ENCODE results near the gene ELMOD1. TPM values are rescaled to one million over a fixed set of nuclear protein-coding genes. Genes with fewer than 3 reads are reported as not detected.
"Not testable (repeated sequence)": the region's sequence is repeated elsewhere in the genome, so short reads cannot be mapped to it uniquely, and the experiment has no call there.

The ELMOD1 gene
- total RNA-seq, 2 experiments from 2014 or later = not detected

DNA sequence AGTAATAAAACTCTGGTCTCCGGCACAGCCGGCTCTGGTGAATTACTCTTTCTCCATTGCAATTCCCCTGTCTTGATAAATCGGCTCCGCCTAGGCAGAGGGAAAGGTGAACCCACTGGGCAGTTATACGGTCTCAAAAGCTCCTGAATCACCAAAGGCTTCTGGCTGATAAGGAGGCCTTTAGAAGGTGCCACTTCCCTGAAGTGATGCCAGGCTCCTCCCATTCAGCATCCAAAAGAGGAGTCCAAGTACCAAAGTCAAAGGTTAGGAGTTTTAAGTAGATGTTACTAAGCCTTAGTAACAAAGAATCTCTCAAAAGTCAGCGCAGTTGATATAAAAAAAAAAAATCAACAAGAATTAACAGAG, 13.6 kb upstream of the ELMOD1 start:
- DNase-seq (ENCODE audit: low spot score) = no peak
- no peak for TF ChIP-seq EZH2phosphoT487 (IDR thresholded peaks at IDR 0.05; ENCODE audit: borderline replicate concordance, low read depth, low read length)
- TF ChIP-seq, protein P1, sequence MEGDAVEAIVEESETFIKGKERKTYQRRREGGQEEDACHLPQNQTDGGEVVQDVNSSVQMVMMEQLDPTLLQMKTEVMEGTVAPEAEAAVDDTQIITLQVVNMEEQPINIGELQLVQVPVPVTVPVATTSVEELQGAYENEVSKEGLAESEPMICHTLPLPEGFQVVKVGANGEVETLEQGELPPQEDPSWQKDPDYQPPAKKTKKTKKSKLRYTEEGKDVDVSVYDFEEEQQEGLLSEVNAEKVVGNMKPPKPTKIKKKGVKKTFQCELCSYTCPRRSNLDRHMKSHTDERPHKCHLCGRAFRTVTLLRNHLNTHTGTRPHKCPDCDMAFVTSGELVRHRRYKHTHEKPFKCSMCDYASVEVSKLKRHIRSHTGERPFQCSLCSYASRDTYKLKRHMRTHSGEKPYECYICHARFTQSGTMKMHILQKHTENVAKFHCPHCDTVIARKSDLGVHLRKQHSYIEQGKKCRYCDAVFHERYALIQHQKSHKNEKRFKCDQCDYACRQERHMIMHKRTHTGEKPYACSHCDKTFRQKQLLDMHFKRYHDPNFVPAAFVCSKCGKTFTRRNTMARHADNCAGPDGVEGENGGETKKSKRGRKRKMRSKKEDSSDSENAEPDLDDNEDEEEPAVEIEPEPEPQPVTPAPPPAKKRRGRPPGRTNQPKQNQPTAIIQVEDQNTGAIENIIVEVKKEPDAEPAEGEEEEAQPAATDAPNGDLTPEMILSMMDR (conservative IDR thresholded peaks at IDR 0.05; ENCODE audit: low read length) = no peak
- CTCF ChIA-PET (ENCODE audit: unreplicated experiment) = no interaction called here
- H3K4me2 ChIP-seq (ENCODE audit: low read length) = no peak overlapping the region
- H2AFZ ChIP-seq (ENCODE audit: low read length) = no peak overlapping the region
- no peaks in the 10 kb centered on the region for H3K4me1 ChIP-seq (ENCODE audit: insufficient read depth, low read length, poor library complexity, severe bottlenecking)
- no peak overlapping the region for H3K27ac ChIP-seq (ENCODE audit: low read depth, low read length, poor library complexity, severe bottlenecking)
- H3K79me2 ChIP-seq (ENCODE audit: insufficient read depth, low read depth, low read length) = no peaks in the 10 kb centered on the region
- no peaks in the 10 kb centered on the region for H3K9me2 ChIP-seq (ENCODE audit: insufficient read depth, low read length)
- H4K20me1 ChIP-seq (ENCODE audit: insufficient read depth, low read length) = no peaks in the 10 kb centered on the region
- H3K36me3 ChIP-seq (ENCODE audit: insufficient read depth, low read length) = no peaks in the 10 kb centered on the region
- intact Hi-C loops (cut with micrococcal nuclease; ENCODE audit: unreplicated experiment) = no loop called here
- POLR2A ChIA-PET = interaction anchor here (1.0 kb wide), 1 partner anchor 112 kb away, joined by 3 read pairs; no protein-coding TSS in a partner anchor
- H3K9me3 ChIP-seq (ENCODE audit: low read length) = no peaks in the 10 kb centered on the region
- no peak overlapping the region for H3K4me3 ChIP-seq (ENCODE audit: low read depth, low read length, poor library complexity, severe bottlenecking)
- BruUV-seq (replicated peaks) = no TSS peak

DNA sequence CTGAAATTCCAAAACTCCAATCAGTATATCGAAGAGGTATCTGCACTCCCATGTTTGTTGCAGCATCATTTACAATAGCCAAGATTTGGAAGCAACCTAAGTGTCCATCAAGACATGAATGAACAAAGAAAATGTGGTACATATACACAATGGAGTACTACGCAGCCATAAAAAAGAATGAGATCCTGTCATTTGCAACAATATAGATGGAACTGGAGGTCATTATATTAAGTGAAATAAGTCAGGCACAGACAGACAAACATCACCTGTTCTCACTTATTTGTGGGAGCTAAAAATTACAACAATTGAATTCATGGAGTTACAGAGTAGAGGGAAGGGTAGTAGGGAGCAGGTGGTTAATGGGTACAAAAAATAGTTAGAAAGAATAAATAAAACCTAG, 11.8 kb upstream of the ELMOD1 start:
- intact Hi-C loops (cut with micrococcal nuclease; ENCODE audit: unreplicated experiment); CTCF ChIA-PET (ENCODE audit: unreplicated experiment); POLR2A ChIA-PET; H3K4me3 ChIP-seq (ENCODE audit: low read depth, low read length, poor library complexity, severe bottlenecking); H3K27ac ChIP-seq (ENCODE audit: low read depth, low read length, poor library complexity, severe bottlenecking); H3K4me2 ChIP-seq (ENCODE audit: low read length); BruUV-seq (replicated peaks); H4K20me1 ChIP-seq (ENCODE audit: insufficient read depth, low read length); H2AFZ ChIP-seq (ENCODE audit: low read length); H3K9me3 ChIP-seq (ENCODE audit: low read length); H3K36me3 ChIP-seq (ENCODE audit: insufficient read depth, low read length); H3K9me2 ChIP-seq (ENCODE audit: insufficient read depth, low read length); DNase-seq (ENCODE audit: low spot score); H3K79me2 ChIP-seq (ENCODE audit: insufficient read depth, low read depth, low read length); H3K4me1 ChIP-seq (ENCODE audit: insufficient read depth, low read length, poor library complexity, severe bottlenecking): not testable (repeated sequence)

DNA sequence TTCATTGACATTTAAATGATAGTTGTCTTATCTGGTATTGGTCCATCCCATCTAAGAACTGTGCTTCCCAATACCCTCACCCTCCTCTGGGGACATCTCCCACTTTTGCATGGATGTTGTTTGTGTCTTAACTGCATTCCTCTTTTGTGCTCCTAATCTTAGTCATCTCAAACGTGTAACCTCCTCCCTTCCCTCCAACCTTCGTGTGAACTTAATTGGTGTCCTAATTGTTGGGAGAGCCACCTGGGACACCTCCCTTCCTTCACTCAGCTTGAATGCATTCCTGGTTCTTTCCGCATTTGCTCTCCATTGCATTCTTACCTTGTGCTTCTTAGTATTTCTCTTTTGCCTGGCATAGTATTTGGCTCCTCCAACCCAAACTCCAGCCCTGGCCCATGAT, 9.8 kb upstream of the ELMOD1 start:
- Histone ChIP-seq H3K9me2 (ENCODE audit: insufficient read depth, low read length) (no peaks in the 10 kb centered on the region), H2AFZ (ENCODE audit: low read length) (no peak overlapping the region), H3K27ac (ENCODE audit: low read depth, low read length, poor library complexity, severe bottlenecking) (no peak overlapping the region), H3K4me2 (ENCODE audit: low read length) (no peak overlapping the region), H4K20me1 (ENCODE audit: insufficient read depth, low read length) (no peaks in the 10 kb centered on the region), H3K4me3 (ENCODE audit: low read depth, low read length, poor library complexity, severe bottlenecking) (no peak overlapping the region), H3K36me3 (ENCODE audit: insufficient read depth, low read length) (no peaks in the 10 kb centered on the region), H3K4me1 (ENCODE audit: insufficient read depth, low read length, poor library complexity, severe bottlenecking) (no peaks in the 10 kb centered on the region), H3K79me2 (ENCODE audit: insufficient read depth, low read depth, low read length) (no peaks in the 10 kb centered on the region), H3K9me3 (ENCODE audit: low read length) (no peaks in the 10 kb centered on the region)
- CTCF ChIA-PET (ENCODE audit: unreplicated experiment) = no interaction called here
- TF ChIP-seq, protein P1 (conservative IDR thresholded peaks at IDR 0.05; ENCODE audit: low read length) = no peak
- no peak for TF ChIP-seq EZH2phosphoT487 (IDR thresholded peaks at IDR 0.05; ENCODE audit: borderline replicate concordance, low read depth, low read length)
- POLR2A ChIA-PET = no interaction called here
- BruUV-seq (replicated peaks) = no TSS peak
- no peak for DNase-seq (ENCODE audit: low spot score)
- intact Hi-C loops (cut with micrococcal nuclease; ENCODE audit: unreplicated experiment) = no loop called here

Measured in OCI-LY7 (cell line).